HG02840 (cell line): ENCODE data around the gene SLC2A1.
"Not testable (repeated sequence)": the region's sequence is repeated elsewhere in the genome, so short reads cannot be mapped to it uniquely, and the experiment has no call there.

Experiments used
- ATAC-seq: cut with Tn5 transposase; IDR thresholded peaks from one replicate; pipeline ENCODE4 v1.9.1; 2021; ENCODE audit warnings: mild to moderate bottlenecking, moderate library complexity, moderate number of reproducible peaks; ENCODE audit not compliant: unreplicated experiment, low FRiP score

The SLC2A1 gene

GRCh38 chr1:42914092-42914627, 44.5 kb downstream of the SLC2A1 start:
- ATAC-seq: no peak

- ATAC-seq: no peak
Observed at GRCh38 chr1:42913426-42914091, 45.1 kb downstream of the SLC2A1 start.

- no peak for ATAC-seq
Observed at GRCh38 chr1:42910985-42911384, 47.7 kb downstream of the SLC2A1 start.

- no peak for ATAC-seq
Observed at GRCh38 chr1:42908046-42908445, 50.6 kb downstream of the SLC2A1 start.

- ATAC-seq: no peak
Observed at GRCh38 chr1:42904434-42904833, 54.2 kb downstream of the SLC2A1 start.

- not testable (repeated sequence) for ATAC-seq
Observed at GRCh38 chr1:42899960-42900359, 58.7 kb downstream of the SLC2A1 start.

GRCh38 chr1:42891465-42892138, 67.1 kb downstream of the SLC2A1 start:
- no peak for ATAC-seq

- ATAC-seq: no peak
Observed at GRCh38 chr1:42889264-42889663, 69.4 kb downstream of the SLC2A1 start.

- no peak for ATAC-seq
Observed at GRCh38 chr1:42888013-42888633, 70.5 kb downstream of the SLC2A1 start.

- ATAC-seq: no peak
Observed at GRCh38 chr1:42887366-42887765, 71.3 kb downstream of the SLC2A1 start.

GRCh38 chr1:42886800-42887199, 71.9 kb downstream of the SLC2A1 start:
- no peak for ATAC-seq

GRCh38 chr1:42886046-42886739, 72.5 kb downstream of the SLC2A1 start:
- no peak for ATAC-seq

- no peak for ATAC-seq
Observed at GRCh38 chr1:42880384-42880783, 78.3 kb downstream of the SLC2A1 start.

- no peak for ATAC-seq
Observed at GRCh38 chr1:42877380-42877779, 81.3 kb downstream of the SLC2A1 start.

GRCh38 chr1:42876009-42876408, 82.7 kb downstream of the SLC2A1 start:
- no peak for ATAC-seq
